ENCODE results near the gene GAMT. TPM values are rescaled to one million over a fixed set of nuclear protein-coding genes. Genes with fewer than 3 reads are reported as not detected.
A peak's percentile ranks its signal among the peaks of the same experiment; 100 is the strongest.

The GAMT gene
- total RNA-seq, 1 donor from 2014 or later = 41.5 TPM

GRCh38 chr19:1384478-1385110 lies 16.7 kb downstream of the GAMT start:
- Mint-ChIP-seq H3K27ac (peak overlapping the region; percentile 64), H3K4me1 (peaks cover 12% of the 10 kb centered on the region), H3K36me3 (peaks cover 9% of the 10 kb centered on the region), H3K4me3 (peak overlapping the region; percentile 92), H3K27me3 (ENCODE audit: low read depth) (peaks cover 5% of the 10 kb centered on the region), H3K9me3 (no peaks in the 10 kb centered on the region)
- no peak for DNase-seq (ENCODE audit: low spot score in 2 of 2, unreplicated experiment in 2 of 2)
- TF ChIP-seq CTCF (IDR thresholded peaks at IDR 0.05; ENCODE audit: unreplicated experiment) = no peak

- no peak for TF ChIP-seq CTCF (IDR thresholded peaks at IDR 0.05; ENCODE audit: unreplicated experiment)
- peaks cover 5% of the 10 kb centered on the region for H3K36me3 Mint-ChIP-seq
- peaks cover 5% of the 10 kb centered on the region for H3K27me3 Mint-ChIP-seq (ENCODE audit: low read depth)
- H3K4me1 Mint-ChIP-seq = peaks cover 12% of the 10 kb centered on the region
- H3K4me3 Mint-ChIP-seq = peak overlapping the region; percentile 92
- H3K27ac Mint-ChIP-seq = peak overlapping the region; percentile 64
- no peaks in the 10 kb centered on the region for H3K9me3 Mint-ChIP-seq
- no peak for DNase-seq (ENCODE audit: low spot score in 2 of 2, unreplicated experiment in 2 of 2)
Measured at GRCh38 chr19:1384085-1384462, 17.3 kb downstream of the GAMT start.

- peaks cover 5% of the 10 kb centered on the region for H3K27me3 Mint-ChIP-seq (ENCODE audit: low read depth)
- peak within 1 kb of the TSS; percentile 98 for H3K27ac Mint-ChIP-seq
- peaks cover 12% of the 10 kb centered on the region for H3K4me1 Mint-ChIP-seq
- H3K4me3 Mint-ChIP-seq = peak within 1 kb of the TSS; percentile 92
- peak; percentile 82 to 100 for DNase-seq (ENCODE audit: low spot score in 2 of 2, unreplicated experiment in 2 of 2)
- peaks cover 2% of the 10 kb centered on the region for H3K36me3 Mint-ChIP-seq
- H3K9me3 Mint-ChIP-seq = no peaks in the 10 kb centered on the region
- TF ChIP-seq CTCF (IDR thresholded peaks at IDR 0.05; ENCODE audit: unreplicated experiment) = no peak
Measured at GRCh38 chr19:1383312-1384084, 17.8 kb downstream of the GAMT start, which contains the start of gene NDUFS7. Gene NDUFS7 (plus strand): TSS chr19:1383907. CDS start chr19:1383927, 20 bp downstream.

- H3K27me3 Mint-ChIP-seq (ENCODE audit: low read depth) = peaks cover 5% of the 10 kb centered on the region
- peak overlapping the region; percentile 92 for H3K4me3 Mint-ChIP-seq
- TF ChIP-seq CTCF (IDR thresholded peaks at IDR 0.05; ENCODE audit: unreplicated experiment) = no peak
- peak overlapping the region; percentile 98 for H3K27ac Mint-ChIP-seq
- H3K9me3 Mint-ChIP-seq = no peaks in the 10 kb centered on the region
- H3K36me3 Mint-ChIP-seq = peaks cover 1% of the 10 kb centered on the region
- peaks cover 12% of the 10 kb centered on the region for H3K4me1 Mint-ChIP-seq
- no peak for DNase-seq (ENCODE audit: low spot score in 2 of 2, unreplicated experiment in 2 of 2)
Measured at GRCh38 chr19:1383017-1383311, 18.4 kb downstream of the GAMT start.

- H3K36me3 Mint-ChIP-seq = peaks cover 3% of the 10 kb centered on the region
- no peak for DNase-seq (ENCODE audit: low spot score in 2 of 2, unreplicated experiment in 2 of 2)
- TF ChIP-seq CTCF (IDR thresholded peaks at IDR 0.05; ENCODE audit: unreplicated experiment) = no peak
- no peaks in the 10 kb centered on the region for H3K9me3 Mint-ChIP-seq
- H3K27ac Mint-ChIP-seq = no peak overlapping the region
- H3K27me3 Mint-ChIP-seq (ENCODE audit: low read depth) = peaks cover 5% of the 10 kb centered on the region
- H3K4me3 Mint-ChIP-seq = no peak overlapping the region
- peaks cover 12% of the 10 kb centered on the region for H3K4me1 Mint-ChIP-seq
Measured at GRCh38 chr19:1382250-1382649, 19.1 kb downstream of the GAMT start.
